ENCODE results near the gene ZSCAN16. TPM values are rescaled to one million over a fixed set of nuclear protein-coding genes. Genes with fewer than 3 reads are reported as not detected.

The ZSCAN16 gene
- total and polyA plus RNA-seq, 9 of the 15 experiments (the other 6 are each of a cell fraction or from before 2014, with no cell fraction given), result 0.08 TPM; not detected in 8

DNA sequence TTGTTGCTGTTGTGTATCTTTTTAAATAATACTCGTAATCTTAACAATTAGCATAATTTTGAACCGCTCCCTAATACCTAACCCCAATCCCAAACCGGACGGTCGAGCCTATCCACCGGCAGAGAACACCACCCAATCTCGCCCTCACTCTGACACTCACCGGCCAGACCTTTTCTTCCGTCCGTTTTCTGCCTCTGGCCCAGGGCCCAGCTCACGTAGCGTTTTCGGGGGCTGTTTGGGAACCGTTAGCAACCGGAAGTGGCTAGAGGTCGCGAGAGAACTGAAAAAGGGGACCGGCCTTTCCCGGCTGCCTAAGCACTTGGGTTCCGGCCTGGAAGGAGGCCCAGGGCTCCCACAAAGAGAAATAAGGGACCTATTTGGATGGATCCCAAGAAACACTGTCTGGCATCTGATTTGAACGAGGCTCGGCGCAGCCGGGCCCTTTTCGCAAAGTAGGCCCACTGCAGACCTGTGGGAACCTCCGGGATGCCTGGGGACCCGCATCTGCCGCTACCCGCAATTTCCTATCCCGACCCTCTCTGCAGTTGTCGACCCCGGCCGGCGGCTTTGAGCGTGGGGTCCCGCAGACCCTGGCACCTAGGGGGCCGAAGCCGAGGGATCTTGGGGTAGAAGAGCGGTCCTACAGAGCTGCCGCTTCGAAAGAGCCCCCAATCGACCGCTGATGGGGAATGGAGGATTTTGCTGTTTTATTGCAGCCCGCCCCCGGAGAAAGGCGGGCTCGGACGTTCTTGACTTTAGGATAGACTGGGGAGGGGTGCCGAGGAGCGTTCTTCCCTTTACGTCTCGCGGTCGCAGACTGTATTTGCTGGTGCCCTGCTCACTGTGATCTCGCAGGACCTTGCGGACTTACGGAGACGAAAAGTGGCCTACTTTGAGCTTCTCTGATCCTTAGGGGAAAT, 12.4 kb downstream of the ZSCAN16 start (continued):
- TF ChIP-seq, protein P1, sequence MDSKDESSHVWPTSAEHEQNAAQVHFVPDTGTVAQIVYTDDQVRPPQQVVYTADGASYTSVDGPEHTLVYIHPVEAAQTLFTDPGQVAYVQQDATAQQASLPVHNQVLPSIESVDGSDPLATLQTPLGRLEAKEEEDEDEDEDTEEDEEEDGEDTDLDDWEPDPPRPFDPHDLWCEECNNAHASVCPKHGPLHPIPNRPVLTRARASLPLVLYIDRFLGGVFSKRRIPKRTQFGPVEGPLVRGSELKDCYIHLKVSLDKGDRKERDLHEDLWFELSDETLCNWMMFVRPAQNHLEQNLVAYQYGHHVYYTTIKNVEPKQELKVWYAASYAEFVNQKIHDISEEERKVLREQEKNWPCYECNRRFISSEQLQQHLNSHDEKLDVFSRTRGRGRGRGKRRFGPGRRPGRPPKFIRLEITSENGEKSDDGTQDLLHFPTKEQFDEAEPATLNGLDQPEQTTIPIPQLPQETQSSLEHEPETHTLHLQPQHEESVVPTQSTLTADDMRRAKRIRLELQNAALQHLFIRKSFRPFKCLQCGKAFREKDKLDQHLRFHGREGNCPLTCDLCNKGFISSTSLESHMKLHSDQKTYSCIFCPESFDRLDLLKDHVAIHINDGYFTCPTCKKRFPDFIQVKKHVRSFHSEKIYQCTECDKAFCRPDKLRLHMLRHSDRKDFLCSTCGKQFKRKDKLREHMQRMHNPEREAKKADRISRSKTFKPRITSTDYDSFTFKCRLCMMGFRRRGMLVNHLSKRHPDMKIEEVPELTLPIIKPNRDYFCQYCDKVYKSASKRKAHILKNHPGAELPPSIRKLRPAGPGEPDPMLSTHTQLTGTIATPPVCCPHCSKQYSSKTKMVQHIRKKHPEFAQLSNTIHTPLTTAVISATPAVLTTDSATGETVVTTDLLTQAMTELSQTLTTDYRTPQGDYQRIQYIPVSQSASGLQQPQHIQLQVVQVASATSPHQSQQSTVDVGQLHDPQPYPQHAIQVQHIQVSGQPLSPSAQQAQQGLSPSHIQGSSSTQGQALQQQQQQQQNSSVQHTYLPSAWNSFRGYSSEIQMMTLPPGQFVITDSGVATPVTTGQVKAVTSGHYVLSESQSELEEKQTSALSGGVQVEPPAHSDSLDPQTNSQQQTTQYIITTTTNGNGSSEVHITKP (IDR thresholded peaks at IDR 0.05; ENCODE audit: partially characterized antibody), result peak; percentile 67
- no peak for TF ChIP-seq SRSF3 (IDR thresholded peaks at IDR 0.05; ENCODE audit: insufficient read depth, low read length)
- TF ChIP-seq, protein P2, sequence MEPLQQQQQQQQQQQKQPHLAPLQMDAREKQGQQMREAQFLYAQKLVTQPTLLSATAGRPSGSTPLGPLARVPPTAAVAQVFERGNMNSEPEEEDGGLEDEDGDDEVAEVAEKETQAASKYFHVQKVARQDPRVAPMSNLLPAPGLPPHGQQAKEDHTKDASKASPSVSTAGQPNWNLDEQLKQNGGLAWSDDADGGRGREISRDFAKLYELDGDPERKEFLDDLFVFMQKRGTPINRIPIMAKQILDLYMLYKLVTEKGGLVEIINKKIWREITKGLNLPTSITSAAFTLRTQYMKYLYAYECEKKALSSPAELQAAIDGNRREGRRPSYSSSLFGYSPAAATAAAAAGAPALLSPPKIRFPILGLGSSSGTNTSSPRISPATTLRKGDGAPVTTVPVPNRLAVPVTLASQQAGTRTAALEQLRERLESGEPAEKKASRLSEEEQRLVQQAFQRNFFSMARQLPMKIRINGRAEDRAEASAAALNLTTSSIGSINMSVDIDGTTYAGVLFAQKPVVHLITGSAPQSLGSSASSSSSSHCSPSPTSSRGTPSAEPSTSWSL (CRISPR knock-in tag; IDR thresholded peaks at IDR 0.05; ENCODE audit: borderline replicate concordance), result 0 out of 2 replicates have a peak, but pooled peaks have one; percentile 9
- 0 out of 2 replicates have a peak, but pooled peaks have one; percentile 7 for TF ChIP-seq KLF6 (CRISPR knock-in tag; IDR thresholded peaks at IDR 0.05; ENCODE audit: borderline replicate concordance)
- TF ChIP-seq, protein P3, sequence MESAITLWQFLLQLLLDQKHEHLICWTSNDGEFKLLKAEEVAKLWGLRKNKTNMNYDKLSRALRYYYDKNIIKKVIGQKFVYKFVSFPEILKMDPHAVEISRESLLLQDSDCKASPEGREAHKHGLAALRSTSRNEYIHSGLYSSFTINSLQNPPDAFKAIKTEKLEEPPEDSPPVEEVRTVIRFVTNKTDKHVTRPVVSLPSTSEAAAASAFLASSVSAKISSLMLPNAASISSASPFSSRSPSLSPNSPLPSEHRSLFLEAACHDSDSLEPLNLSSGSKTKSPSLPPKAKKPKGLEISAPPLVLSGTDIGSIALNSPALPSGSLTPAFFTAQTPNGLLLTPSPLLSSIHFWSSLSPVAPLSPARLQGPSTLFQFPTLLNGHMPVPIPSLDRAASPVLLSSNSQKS (CRISPR knock-in tag; IDR thresholded peaks at IDR 0.05), result no peak
- peak; percentile 98 for TF ChIP-seq FOXM1 (IDR thresholded peaks at IDR 0.05; ENCODE audit: low read depth)
- TF ChIP-seq FOXM1 (CRISPR knock-in tag; IDR thresholded peaks at IDR 0.05; ENCODE audit: low read depth), result peak; percentile 71; the same call in 1 of the 2 replicates
- TF ChIP-seq HNRNPLL (IDR thresholded peaks at IDR 0.05; ENCODE audit: low read depth, low read length, poor library complexity, severe bottlenecking), result peak; percentile 68
- no peak for TF ChIP-seq SMAD2 (IDR thresholded peaks at IDR 0.05; ENCODE audit: low read depth, low read length)
- TF ChIP-seq GATAD2B (IDR thresholded peaks at IDR 0.05; ENCODE audit: borderline replicate concordance), result peak; percentile 98
- TF ChIP-seq HSF4 (CRISPR knock-in tag; IDR thresholded peaks at IDR 0.05; ENCODE audit: borderline replicate concordance), result 0 out of 2 replicates have a peak, but pooled peaks have one; percentile 60
- no peak for TF ChIP-seq DDX20 (tag; IDR thresholded peaks at IDR 0.05; ENCODE audit: low read depth)
- TF ChIP-seq, protein P4, sequence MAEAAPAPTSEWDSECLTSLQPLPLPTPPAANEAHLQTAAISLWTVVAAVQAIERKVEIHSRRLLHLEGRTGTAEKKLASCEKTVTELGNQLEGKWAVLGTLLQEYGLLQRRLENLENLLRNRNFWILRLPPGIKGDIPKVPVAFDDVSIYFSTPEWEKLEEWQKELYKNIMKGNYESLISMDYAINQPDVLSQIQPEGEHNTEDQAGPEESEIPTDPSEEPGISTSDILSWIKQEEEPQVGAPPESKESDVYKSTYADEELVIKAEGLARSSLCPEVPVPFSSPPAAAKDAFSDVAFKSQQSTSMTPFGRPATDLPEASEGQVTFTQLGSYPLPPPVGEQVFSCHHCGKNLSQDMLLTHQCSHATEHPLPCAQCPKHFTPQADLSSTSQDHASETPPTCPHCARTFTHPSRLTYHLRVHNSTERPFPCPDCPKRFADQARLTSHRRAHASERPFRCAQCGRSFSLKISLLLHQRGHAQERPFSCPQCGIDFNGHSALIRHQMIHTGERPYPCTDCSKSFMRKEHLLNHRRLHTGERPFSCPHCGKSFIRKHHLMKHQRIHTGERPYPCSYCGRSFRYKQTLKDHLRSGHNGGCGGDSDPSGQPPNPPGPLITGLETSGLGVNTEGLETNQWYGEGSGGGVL (CRISPR knock-in tag; IDR thresholded peaks at IDR 0.05), result no peak
- no peak for TF ChIP-seq SREBF2 (CRISPR knock-in tag; IDR thresholded peaks at IDR 0.05)
- TF ChIP-seq HMG20B (CRISPR knock-in tag; IDR thresholded peaks at IDR 0.05), result no peak
- TF ChIP-seq, protein P5, sequence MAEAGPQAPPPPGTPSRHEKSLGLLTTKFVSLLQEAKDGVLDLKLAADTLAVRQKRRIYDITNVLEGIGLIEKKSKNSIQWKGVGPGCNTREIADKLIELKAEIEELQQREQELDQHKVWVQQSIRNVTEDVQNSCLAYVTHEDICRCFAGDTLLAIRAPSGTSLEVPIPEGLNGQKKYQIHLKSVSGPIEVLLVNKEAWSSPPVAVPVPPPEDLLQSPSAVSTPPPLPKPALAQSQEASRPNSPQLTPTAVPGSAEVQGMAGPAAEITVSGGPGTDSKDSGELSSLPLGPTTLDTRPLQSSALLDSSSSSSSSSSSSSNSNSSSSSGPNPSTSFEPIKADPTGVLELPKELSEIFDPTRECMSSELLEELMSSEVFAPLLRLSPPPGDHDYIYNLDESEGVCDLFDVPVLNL (CRISPR knock-in tag; IDR thresholded peaks at IDR 0.05; ENCODE audit: low read depth), result no peak; the same call in 1 of the 2 replicates
